K562 (cell line): ENCODE results near the gene PNMA5. TPM values are rescaled to one million over a fixed set of nuclear protein-coding genes. Genes with fewer than 3 reads are reported as not detected.

Experiments
- ATAC-seq: fragments of 200-7000 bp; cut with Tn5 transposase; 3 replicates; pipeline ENCODE4 v1.9.1; 2020; ENCODE audit warnings: moderate library complexity
- BruUV-seq: library from RNA; stranded (reverse); fragments of 400-500 nt; replicated peaks from 2 replicates; lab custom pipeline; 2021; lab: Mats Ljungman, UMichigan
- CTCF ChIA-PET: fragments of 300-600 bp; formaldehyde crosslinking; extraction: SDS; loops from one replicate; lab custom pipeline; 2021; ENCODE audit warnings: low intra/inter-chr PET ratio; lab: Yijun Ruan, JAX
- POLR2A ChIA-PET: fragments of 300-600, 350-650 bp; sonication (Branson Sonifier 250); formaldehyde crosslinking; extraction: SDS; loops from one replicate; lab custom pipeline; 2021; ENCODE audit warnings: antibody characterized with exemption, inconsistent platforms; lab: Yijun Ruan, JAX
- DNase-seq, 4 experiments: peaks; one replicate each; pipeline versions ENCODE4 v3.0.0 to v3.0.0-alpha.2; 2011 to 2018; ENCODE audit warnings: low spot score in 3 of 4, mixed read lengths in 3 of 4; ENCODE audit errors: extremely low read depth in 1 of 4
- FAIRE-seq: peaks from 2 replicates; lab custom pipeline; 2011; peaks lifted over from hg19 to GRCh38; lab: Jason Lieb, UNC
- H2AFZ ChIP-seq: 2 replicates; pipeline ENCODE4 v1.6.0; 2011; ENCODE audit warnings: low read depth, low read length, control low read depth, inconsistent platforms
- H3K27ac ChIP-seq: fragments of 200-600 bp; 3 replicates; pipeline ENCODE4 v1.8.0; 2011; ENCODE audit warnings: low read depth, mild to moderate bottlenecking, control low read depth, inconsistent platforms, low read length, moderate library complexity, mixed read lengths; ENCODE audit errors: extremely low read depth
- H3K27me3 ChIP-seq, 2 experiments: fragments of 300-600 bp in 1 of 2; 2 replicates in 1 of 2; 3 replicates in 1 of 2; pipeline versions ENCODE4 v1.6.0 to v1.8.0; 2011; ENCODE audit warnings: inconsistent platforms in 2 of 2, low read length in 2 of 2, mild to moderate bottlenecking in 1 of 2, mixed read lengths in 1 of 2, moderate library complexity in 1 of 2; ENCODE audit not compliant: control insufficient read depth in 2 of 2, insufficient read depth in 2 of 2
- H3K36me3 ChIP-seq: fragments of 300-600 bp; 3 replicates; pipeline ENCODE4 v1.8.0; 2011; ENCODE audit warnings: mild to moderate bottlenecking, low read length, inconsistent platforms; ENCODE audit not compliant: control insufficient read depth, insufficient read depth
- H3K4me1 ChIP-seq, 2 experiments: fragments of 200-600 bp in 1 of 2; replicated peaks in 1 of 2; 2 replicates in 1 of 2; 3 replicates in 1 of 2; pipeline versions ENCODE4 v1.5.1 to v1.8.0; 2011; ENCODE audit warnings: inconsistent platforms in 2 of 2, low read length in 2 of 2, mild to moderate bottlenecking in 1 of 2, mixed read lengths in 1 of 2, moderate library complexity in 1 of 2; ENCODE audit not compliant: control insufficient read depth in 2 of 2, insufficient read depth in 2 of 2
- H3K4me2 ChIP-seq: 2 replicates; pipeline ENCODE4 v1.6.1; 2011; ENCODE audit warnings: low read length, control low read depth, inconsistent platforms, mixed read lengths; ENCODE audit not compliant: insufficient read depth
- H3K4me3 ChIP-seq: fragments of 200-600 bp; sonication (generic), shearing (Covaris generic); 2 replicates; pipeline ENCODE4 v1.5.1; 2016; ENCODE audit warnings: control low read depth, inconsistent platforms
- H3K79me2 ChIP-seq: fragments of 200-600 bp; 3 replicates; pipeline ENCODE4 v1.8.0; 2011; ENCODE audit warnings: low read length, inconsistent platforms; ENCODE audit not compliant: control insufficient read depth, insufficient read depth
- H3K9ac ChIP-seq, 2 experiments: 2 replicates each; pipeline versions ENCODE4 v1.6.0 to v1.6.1; 2011; ENCODE audit warnings: low read depth in 2 of 2, low read length in 2 of 2, control low read depth in 1 of 2, inconsistent platforms in 1 of 2, mild to moderate bottlenecking in 1 of 2, mixed read lengths in 1 of 2; ENCODE audit not compliant: insufficient read depth in 1 of 2
- H3K9me1 ChIP-seq: one replicate; pipeline ENCODE4 v1.6.0; 2011; ENCODE audit warnings: inconsistent platforms, mild to moderate bottlenecking, low read length, moderate library complexity; ENCODE audit not compliant: control insufficient read depth, insufficient read depth
- H3K9me3 ChIP-seq: replicated peaks from 2 replicates; pipeline ENCODE4 v1.5.1; 2011; ENCODE audit warnings: low read depth, low read length, inconsistent platforms; ENCODE audit not compliant: control insufficient read depth, insufficient read depth
- H4K20me1 ChIP-seq: replicated peaks from 2 replicates; pipeline ENCODE4 v1.6.1; 2011; ENCODE audit warnings: low read length, inconsistent platforms, mixed read lengths; ENCODE audit not compliant: control insufficient read depth, insufficient read depth
- CREBBP ChIP-seq: IDR thresholded peaks from one replicate; pipeline ENCODE4 v1.6.1; 2012; ENCODE audit warnings: low read depth, mild to moderate bottlenecking, control low read depth, inconsistent platforms, low read length
- ETS2 ChIP-seq: IDR thresholded peaks from 2 replicates; pipeline ENCODE4 v1.6.1; 2016; ENCODE audit warnings: borderline replicate concordance, missing genetic modification characterization, mild to moderate bottlenecking, moderate library complexity, missing compliant biosample characterization; ENCODE audit not compliant: poor library complexity, severe bottlenecking
- HOXB6 ChIP-seq: fragments of 250-450 bp; sonication (Bioruptor Pico); IDR thresholded peaks from 2 replicates; pipeline ENCODE4 v1.5.1; 2022; ENCODE audit warnings: mild to moderate bottlenecking, borderline replicate concordance
- HSF4 ChIP-seq: fragments of 250-450 bp; sonication (Bioruptor Pico); IDR thresholded peaks from 2 replicates; pipeline ENCODE4 v2.1.2; 2022; ENCODE audit warnings: mild to moderate bottlenecking, moderate library complexity, borderline replicate concordance
- ILK ChIP-seq: fragments of 450-650 bp; IDR thresholded peaks from 2 replicates; pipeline ENCODE4 v1.6.1; 2016; ENCODE audit warnings: missing genetic modification characterization, low read depth, mild to moderate bottlenecking, missing compliant biosample characterization, moderate library complexity, borderline replicate concordance
- IRF2 ChIP-seq: sonication (generic); formaldehyde crosslinking; IDR thresholded peaks from 2 replicates; pipeline ENCODE4 v1.8.1; 2022; ENCODE audit warnings: mild to moderate bottlenecking, missing genetic modification reagents
- LEF1 ChIP-seq: fragments of 450-650 bp; IDR thresholded peaks from 2 replicates; pipeline ENCODE4 v1.6.1; 2016; ENCODE audit warnings: mild to moderate bottlenecking
- NFIC ChIP-seq: fragments of 450-650 bp; IDR thresholded peaks from 2 replicates; pipeline ENCODE4 v1.6.1; 2017; ENCODE audit warnings: mild to moderate bottlenecking, inconsistent platforms
- ZNF354B ChIP-seq: fragments of 250-450 bp; sonication (Bioruptor Pico); IDR thresholded peaks from 2 replicates; pipeline ENCODE4 v1.4.0; 2020
- WGBS: fragments of 100-300 bp; shearing (Covaris generic); methylation state at CpG from one replicate; pipeline ENCODE4 v1.1.6; 2016; ENCODE audit warnings: low coverage, mixed read lengths; ENCODE audit not compliant: insufficient coverage; ENCODE audit errors: missing lambda C conversion rate; 5-methylcytosine and 5-hydroxymethylcytosine counted together
- in situ Hi-C: fragments of 300-500 bp; cut with MboI; formaldehyde crosslinking; loops from 4 replicates; pipeline ENCODE4 v1.15.0; 2018; ENCODE audit warnings: inconsistent platforms, mixed read lengths
- intact Hi-C: fragments of 100-400 bp; cut with micrococcal nuclease; formaldehyde crosslinking; loops from 2 replicates; pipeline ENCODE4 v1.14.2; 2022
- polyA plus RNA-seq, 8 experiments: library from polyadenylated mRNA; depleted of rRNA in 4 of 8; stranded (reverse) in 5 of 8; unstranded in 3 of 8; fragments of >200 nt; fragmentation: Nextera tagmentation in 2 of 8; fragmentation: Illumina TruSeq in 1 of 8; extraction: Ambion mirVana in 2 of 8; extraction: Trizol in 1 of 8; gene quantifications; 2 replicates each; pipeline versions ENCODE4 v1.2.1 to v1.2.3, GENCODE V29; 2011 to 2014; ENCODE audit warnings: inconsistent platforms in 1 of 8, missing spikeins in 1 of 8
- total RNA-seq, 7 experiments: library from RNA; depleted of rRNA in 6 of 7; stranded (reverse); fragments of >200 nt in 6 of 7; fragmentation: Illumina TruSeq in 2 of 7; extraction: Trizol in 2 of 7; gene quantifications; 2 replicates each; pipeline versions ENCODE4 v1.2.1 to v1.2.3, GENCODE V29; 2011 to 2021; ENCODE audit warnings: low replicate concordance in 1 of 7
- TF ChIP-seq, protein P1 (sequence below), 3 experiments: IDR thresholded peaks in 2 of 3; conservative IDR thresholded peaks in 1 of 3; 2 replicates each; pipeline ENCODE4 v1.5.1; 2011 to 2012; ENCODE audit warnings: low read length in 3 of 3, mild to moderate bottlenecking in 3 of 3, control low read depth in 2 of 3, improper control_type of control experiment in 1 of 3, inconsistent platforms in 1 of 3, low read depth in 1 of 3, mixed read lengths in 1 of 3, moderate library complexity in 1 of 3; ENCODE audit not compliant: insufficient read depth in 2 of 3
- TF ChIP-seq, protein P2 (sequence below): IDR thresholded peaks from 2 replicates; pipeline ENCODE4 v1.6.1; 2012; ENCODE audit warnings: low read depth, low read length, improper control_type of control experiment, borderline replicate concordance

The PNMA5 gene
- total and polyA plus RNA-seq, 9 of the 15 experiments (the other 6 are each of a cell fraction or from before 2014, with no cell fraction given): 0.03 to 0.20 (median 0.07) TPM; not detected in 3

DNA sequence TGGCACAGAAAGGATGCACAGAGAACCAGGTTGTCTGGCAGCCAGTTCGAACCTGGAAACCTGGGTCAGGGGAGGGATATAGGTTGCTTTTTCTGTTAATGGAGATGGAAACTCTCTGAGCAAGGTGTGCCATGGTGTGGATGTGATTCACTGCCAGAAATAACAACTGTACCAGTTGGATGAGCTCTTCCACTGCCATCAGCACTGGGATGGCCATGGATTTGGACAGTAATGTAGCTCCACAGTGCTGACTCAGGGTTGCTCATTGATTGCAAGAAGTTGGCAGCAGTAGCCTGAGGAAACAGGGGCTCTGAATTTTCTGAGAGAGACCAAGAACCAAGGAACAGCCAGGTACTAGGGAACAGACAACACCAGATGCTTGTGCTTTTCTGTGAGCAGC, 33.8 kb downstream of the PNMA5 start:
- Histone ChIP-seq H3K27me3 (0 out of 5 replicates have a peak, but pooled peaks cover 0 to under 1% of the 10 kb centered on the region in 2 experiments), H3K9me1 (no peaks in the 10 kb centered on the region), H3K9ac (no peak overlapping the region), H2AFZ (no peak overlapping the region), H3K79me2 (no peaks in the 10 kb centered on the region), H3K4me3 (no peak overlapping the region), H3K27ac (no peak overlapping the region), H3K36me3 (no peaks in the 10 kb centered on the region), H4K20me1 (no peaks in the 10 kb centered on the region), H3K4me2 (no peak overlapping the region), H3K9me3 (peaks cover 7% of the 10 kb centered on the region), H3K4me1 (peaks cover 11 to 13% of the 10 kb centered on the region in 2 experiments; a peak in 4 of 5 replicates)
- ChIA-PET POLR2A (interaction anchor here (1.0 kb wide), 1 partner anchor 12 kb away, joined by 3 read pairs; no protein-coding TSS in a partner anchor), CTCF (no interaction called here)
- ATAC-seq: no peak
- no TSS peak for BruUV-seq
- no peak for DNase-seq
- no peak for FAIRE-seq
- intact Hi-C loops: no loop called here
- WGBS: 11% methylated on average over 1 of the region's 1 CpG
- TF ChIP-seq ETS2: no peak
- in situ Hi-C loops: loop anchor here (25.0 kb wide), 1 partner anchor 302 kb away; a partner anchor contains a TSS

DNA sequence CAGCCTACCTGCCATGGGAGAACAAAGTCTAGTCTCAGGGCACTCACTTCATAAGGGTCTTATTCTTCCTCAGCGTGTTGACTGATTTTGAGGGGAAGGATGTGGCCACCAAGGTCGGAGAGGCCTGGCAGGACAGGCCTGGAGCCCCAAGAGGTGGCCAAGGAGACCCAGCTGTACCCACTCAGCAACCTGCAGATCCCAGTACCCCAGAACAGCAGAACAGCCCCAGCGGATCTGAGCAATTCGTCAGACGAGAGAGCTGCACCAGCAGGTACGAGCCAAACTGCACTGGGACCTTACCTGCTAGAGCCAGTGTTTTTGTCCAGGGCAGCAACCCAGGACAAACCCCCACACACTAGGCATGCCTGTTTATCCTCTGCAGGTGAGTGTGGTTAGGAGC, 34.3 kb downstream of the PNMA5 start:
- no TSS peak for BruUV-seq
- Histone ChIP-seq H3K27me3 (no peaks in the 10 kb centered on the region), H4K20me1 (no peaks in the 10 kb centered on the region), H3K4me2 (peak overlapping the region; percentile 32; the same call in 1 of the 2 replicates), H3K36me3 (no peaks in the 10 kb centered on the region), H3K4me1 (peaks cover 11 to 13% of the 10 kb centered on the region in 2 experiments; a peak in 4 of 5 replicates), H2AFZ (peak overlapping the region; percentile 70), H3K4me3 (no peak overlapping the region), H3K27ac (no peak overlapping the region), H3K9me3 (peaks cover 7% of the 10 kb centered on the region), H3K9ac (no peak overlapping the region), H3K9me1 (no peaks in the 10 kb centered on the region), H3K79me2 (no peaks in the 10 kb centered on the region)
- intact Hi-C loops: loop anchor here (5.0 to 10.0 kb wide), 2 partner anchors 73 to 705 kb away; no protein-coding TSS in a partner anchor
- in situ Hi-C loops: loop anchor here (25.0 kb wide), 1 partner anchor 303 kb away; a partner anchor contains a TSS
- DNase-seq (no peak), ATAC-seq (no peak), FAIRE-seq (no peak)
- WGBS: 14% methylated on average over 5 of the region's 6 CpGs
- CTCF ChIA-PET: interaction anchor here (0.6 to 1.2 kb wide), 2 partner anchors 56 to 512 kb away, joined by 3 to 6 read pairs; no protein-coding TSS in a partner anchor
- POLR2A ChIA-PET: no interaction called here
- no peak for TF ChIP-seq NFIC
- no peak for TF ChIP-seq IRF2 (CRISPR knock-in tag)
- no peak for TF ChIP-seq CREBBP
- no peak for TF ChIP-seq ZNF354B (CRISPR knock-in tag)
- TF ChIP-seq LEF1: no peak
- no peak for TF ChIP-seq HOXB6 (CRISPR knock-in tag)
- TF ChIP-seq HSF4 (CRISPR knock-in tag): no peak
- TF ChIP-seq, protein P1, sequence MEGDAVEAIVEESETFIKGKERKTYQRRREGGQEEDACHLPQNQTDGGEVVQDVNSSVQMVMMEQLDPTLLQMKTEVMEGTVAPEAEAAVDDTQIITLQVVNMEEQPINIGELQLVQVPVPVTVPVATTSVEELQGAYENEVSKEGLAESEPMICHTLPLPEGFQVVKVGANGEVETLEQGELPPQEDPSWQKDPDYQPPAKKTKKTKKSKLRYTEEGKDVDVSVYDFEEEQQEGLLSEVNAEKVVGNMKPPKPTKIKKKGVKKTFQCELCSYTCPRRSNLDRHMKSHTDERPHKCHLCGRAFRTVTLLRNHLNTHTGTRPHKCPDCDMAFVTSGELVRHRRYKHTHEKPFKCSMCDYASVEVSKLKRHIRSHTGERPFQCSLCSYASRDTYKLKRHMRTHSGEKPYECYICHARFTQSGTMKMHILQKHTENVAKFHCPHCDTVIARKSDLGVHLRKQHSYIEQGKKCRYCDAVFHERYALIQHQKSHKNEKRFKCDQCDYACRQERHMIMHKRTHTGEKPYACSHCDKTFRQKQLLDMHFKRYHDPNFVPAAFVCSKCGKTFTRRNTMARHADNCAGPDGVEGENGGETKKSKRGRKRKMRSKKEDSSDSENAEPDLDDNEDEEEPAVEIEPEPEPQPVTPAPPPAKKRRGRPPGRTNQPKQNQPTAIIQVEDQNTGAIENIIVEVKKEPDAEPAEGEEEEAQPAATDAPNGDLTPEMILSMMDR (IDR thresholded peaks at IDR 0.05 in 2 of 3, conservative IDR thresholded peaks at IDR 0.05 in 1 of 3; ENCODE audit: insufficient read depth in 2 of 3, low read depth in 1 of 3, low read length in 3 of 3): no peak
- no peak for TF ChIP-seq ILK (tag)
- TF ChIP-seq, protein P2, sequence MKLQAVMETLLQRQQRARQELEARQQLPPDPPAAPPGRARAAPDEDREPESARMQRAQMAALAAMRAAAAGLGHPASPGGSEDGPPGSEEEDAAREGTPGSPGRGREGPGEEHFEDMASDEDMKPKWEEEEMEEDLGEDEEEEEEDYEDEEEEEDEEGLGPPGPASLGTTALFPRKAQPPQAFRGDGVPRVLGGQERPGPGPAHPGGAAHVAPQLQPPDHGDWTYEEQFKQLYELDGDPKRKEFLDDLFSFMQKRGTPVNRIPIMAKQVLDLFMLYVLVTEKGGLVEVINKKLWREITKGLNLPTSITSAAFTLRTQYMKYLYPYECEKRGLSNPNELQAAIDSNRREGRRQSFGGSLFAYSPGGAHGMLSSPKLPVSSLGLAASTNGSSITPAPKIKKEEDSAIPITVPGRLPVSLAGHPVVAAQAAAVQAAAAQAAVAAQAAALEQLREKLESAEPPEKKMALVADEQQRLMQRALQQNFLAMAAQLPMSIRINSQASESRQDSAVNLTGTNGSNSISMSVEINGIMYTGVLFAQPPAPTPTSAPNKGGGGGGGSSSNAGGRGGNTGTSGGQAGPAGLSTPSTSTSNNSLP: no peak
